ENCODE measurements around the gene ALPK1.

DNA sequence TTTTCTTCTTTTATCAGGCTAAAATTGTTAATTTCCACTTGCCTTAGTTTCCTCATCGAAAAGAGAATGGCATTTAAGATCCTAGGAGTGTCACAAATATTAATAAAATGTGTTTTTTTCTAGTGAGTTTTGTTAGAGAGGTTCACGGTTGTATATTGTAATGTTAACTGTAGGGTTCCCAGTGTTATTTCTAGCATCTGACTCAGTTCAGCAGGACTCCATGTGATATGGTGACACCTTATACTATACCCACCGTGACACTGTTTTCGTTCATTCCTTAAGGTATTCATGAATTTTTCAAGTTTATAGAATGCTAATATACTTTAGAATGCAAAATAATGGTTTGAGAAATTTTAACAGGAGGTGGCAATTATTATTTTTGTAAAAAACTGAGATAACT lies 128.7 kb downstream of the ALPK1 start:
- TF ChIP-seq, protein P1, sequence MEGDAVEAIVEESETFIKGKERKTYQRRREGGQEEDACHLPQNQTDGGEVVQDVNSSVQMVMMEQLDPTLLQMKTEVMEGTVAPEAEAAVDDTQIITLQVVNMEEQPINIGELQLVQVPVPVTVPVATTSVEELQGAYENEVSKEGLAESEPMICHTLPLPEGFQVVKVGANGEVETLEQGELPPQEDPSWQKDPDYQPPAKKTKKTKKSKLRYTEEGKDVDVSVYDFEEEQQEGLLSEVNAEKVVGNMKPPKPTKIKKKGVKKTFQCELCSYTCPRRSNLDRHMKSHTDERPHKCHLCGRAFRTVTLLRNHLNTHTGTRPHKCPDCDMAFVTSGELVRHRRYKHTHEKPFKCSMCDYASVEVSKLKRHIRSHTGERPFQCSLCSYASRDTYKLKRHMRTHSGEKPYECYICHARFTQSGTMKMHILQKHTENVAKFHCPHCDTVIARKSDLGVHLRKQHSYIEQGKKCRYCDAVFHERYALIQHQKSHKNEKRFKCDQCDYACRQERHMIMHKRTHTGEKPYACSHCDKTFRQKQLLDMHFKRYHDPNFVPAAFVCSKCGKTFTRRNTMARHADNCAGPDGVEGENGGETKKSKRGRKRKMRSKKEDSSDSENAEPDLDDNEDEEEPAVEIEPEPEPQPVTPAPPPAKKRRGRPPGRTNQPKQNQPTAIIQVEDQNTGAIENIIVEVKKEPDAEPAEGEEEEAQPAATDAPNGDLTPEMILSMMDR (IDR thresholded peaks at IDR 0.05 in 8 of 11, conservative IDR thresholded peaks at IDR 0.05 in 3 of 11), result no peak
- TF ChIP-seq POLR2AphosphoS5 (IDR thresholded peaks at IDR 0.05) (no peak), POLR2A (IDR thresholded peaks at IDR 0.05) (no peak)

All from spleen (tissue), 7 donors.